ENCODE data around the gene TP53. TPM values are rescaled to one million over a fixed set of nuclear protein-coding genes. Genes with fewer than 3 reads are reported as not detected.
"Not testable (repeated sequence)": the region's sequence is repeated elsewhere in the genome, so short reads cannot be mapped to it uniquely, and the experiment has no call there.

TP53 gene
- total RNA-seq, 4 donors from 2014 or later: 27.9 to 49.7 (median 31.7) TPM

DNA sequence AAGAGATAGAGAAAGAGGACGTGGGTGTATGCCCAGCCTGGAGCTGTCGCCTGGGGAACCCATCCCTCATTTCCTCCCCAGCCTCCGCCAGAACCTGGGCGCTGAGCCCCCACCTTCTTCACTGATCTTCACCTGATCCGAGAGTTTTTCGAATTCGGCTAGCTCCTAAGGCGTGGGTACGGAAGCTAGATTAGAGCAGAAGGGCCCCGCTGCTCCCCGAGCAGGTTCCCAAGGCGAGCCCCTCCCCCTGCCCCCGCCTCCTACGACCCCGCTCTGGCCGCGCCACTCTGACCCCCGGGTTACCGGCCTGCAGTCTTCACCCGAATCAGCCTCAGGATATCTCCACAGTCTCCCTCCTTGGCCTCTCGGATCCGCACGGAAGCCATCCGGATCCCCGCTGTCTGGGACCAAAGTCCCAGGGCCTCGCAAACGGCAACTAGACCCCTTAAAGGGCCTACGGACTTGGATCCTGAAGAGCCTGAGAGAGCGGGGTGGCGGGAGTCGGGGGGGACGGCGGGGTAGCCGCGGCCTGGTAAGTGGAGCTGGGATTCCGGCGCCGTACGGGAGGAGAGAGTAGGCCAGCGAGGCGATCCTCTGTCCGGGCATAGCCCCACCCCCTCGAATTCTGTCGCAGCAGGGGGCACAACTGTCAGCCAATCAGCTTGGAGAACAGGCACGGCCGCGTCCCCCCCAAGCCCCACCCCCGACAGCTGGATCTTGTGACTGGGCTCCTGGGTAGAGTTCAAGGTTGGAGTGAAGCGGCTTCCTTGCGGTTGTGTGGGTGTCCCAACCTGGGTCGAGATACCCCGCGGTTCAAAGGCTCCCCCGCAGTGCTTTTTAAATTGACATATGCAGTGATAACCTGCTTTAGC lies 59.8 kb downstream of the TP53 start, which contains the start of gene SAT2:
TSS of gene SAT2 (minus strand) at position 572 of the 872 bp plus-strand sequence. CDS start at position 386, 186 bp downstream.
- Histone ChIP-seq H3K27me3 (no peaks in the 10 kb centered on the region), H3K36me3 (no peaks in the 10 kb centered on the region), H3K9me3 (no peaks in the 10 kb centered on the region), H3K4me1 (peaks cover 12 to 16% (median 15%) of the 10 kb centered on the region in 4 donors), H3K4me3 (peak within 1 kb of the TSS; percentile 70 to 88 (median 82)), H3K27ac (peak within 1 kb of the TSS; percentile 91 to 96 (median 93))
- 0% methylated on average over 41 of the region's 54 CpGs; no CpG with 5 or more reads in 1 of the 2 donors for WGBS, 2 donors (ENCODE audit: low coverage in 1 of 2)
- intact Hi-C loops (cut with DNase I; ENCODE audit: low total_unique reads): no loop called here
- DNase-seq: peak; percentile 95
- in situ Hi-C loops (cut with MboI; ENCODE audit: low pct_ligation_motif_present in 1 of 4, low pct_unique_long_range_greater_than_20kb in 1 of 4, low sequenced_read_pairs in 3 of 4): no loop called here
- TF ChIP-seq, protein P1, sequence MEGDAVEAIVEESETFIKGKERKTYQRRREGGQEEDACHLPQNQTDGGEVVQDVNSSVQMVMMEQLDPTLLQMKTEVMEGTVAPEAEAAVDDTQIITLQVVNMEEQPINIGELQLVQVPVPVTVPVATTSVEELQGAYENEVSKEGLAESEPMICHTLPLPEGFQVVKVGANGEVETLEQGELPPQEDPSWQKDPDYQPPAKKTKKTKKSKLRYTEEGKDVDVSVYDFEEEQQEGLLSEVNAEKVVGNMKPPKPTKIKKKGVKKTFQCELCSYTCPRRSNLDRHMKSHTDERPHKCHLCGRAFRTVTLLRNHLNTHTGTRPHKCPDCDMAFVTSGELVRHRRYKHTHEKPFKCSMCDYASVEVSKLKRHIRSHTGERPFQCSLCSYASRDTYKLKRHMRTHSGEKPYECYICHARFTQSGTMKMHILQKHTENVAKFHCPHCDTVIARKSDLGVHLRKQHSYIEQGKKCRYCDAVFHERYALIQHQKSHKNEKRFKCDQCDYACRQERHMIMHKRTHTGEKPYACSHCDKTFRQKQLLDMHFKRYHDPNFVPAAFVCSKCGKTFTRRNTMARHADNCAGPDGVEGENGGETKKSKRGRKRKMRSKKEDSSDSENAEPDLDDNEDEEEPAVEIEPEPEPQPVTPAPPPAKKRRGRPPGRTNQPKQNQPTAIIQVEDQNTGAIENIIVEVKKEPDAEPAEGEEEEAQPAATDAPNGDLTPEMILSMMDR (IDR thresholded peaks at IDR 0.05): no peak
- TF ChIP-seq POLR2AphosphoS5 (IDR thresholded peaks at IDR 0.05): peak; percentile 75 to 90 (median 86)
- peak; percentile 86 for TF ChIP-seq POLR2A (IDR thresholded peaks at IDR 0.05)
- TF ChIP-seq EP300 (IDR thresholded peaks at IDR 0.05; ENCODE audit: low read depth): no peak

DNA sequence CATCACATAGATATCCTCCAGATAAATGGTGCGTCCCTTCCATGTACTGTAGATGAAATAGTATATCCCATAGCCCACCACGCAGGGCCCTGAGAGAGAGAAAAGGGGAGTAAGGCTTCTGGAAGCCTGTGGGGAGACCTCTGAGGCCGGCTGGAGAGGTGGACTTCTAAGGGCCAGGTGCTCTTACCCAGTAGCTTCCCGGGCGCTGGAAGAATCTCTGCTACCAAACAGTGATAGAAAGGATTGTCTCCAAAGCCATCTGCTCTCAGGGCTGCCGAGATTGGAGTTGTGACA lies 60.4 kb downstream of the TP53 start:
- in situ Hi-C loops (cut with MboI; ENCODE audit: low pct_ligation_motif_present in 1 of 4, low pct_unique_long_range_greater_than_20kb in 1 of 4, low sequenced_read_pairs in 3 of 4) (no loop called here), intact Hi-C loops (cut with DNase I; ENCODE audit: low total_unique reads) (no loop called here)
- no peaks in the 10 kb centered on the region for H3K27me3 ChIP-seq
- no peaks in the 10 kb centered on the region for H3K9me3 ChIP-seq
- 20% methylated on average over 6 of the region's 6 CpGs; no CpG with 5 or more reads in 1 of the 2 donors for WGBS, 2 donors (ENCODE audit: low coverage in 1 of 2)
- peak overlapping the region; percentile 70 to 88 (median 82) for H3K4me3 ChIP-seq
- no peak for DNase-seq
- TF ChIP-seq POLR2A (IDR thresholded peaks at IDR 0.05) (no peak), POLR2AphosphoS5 (IDR thresholded peaks at IDR 0.05) (no peak), EP300 (IDR thresholded peaks at IDR 0.05; ENCODE audit: low read depth) (no peak)
- TF ChIP-seq, protein P1 (IDR thresholded peaks at IDR 0.05): no peak
- peak overlapping the region; percentile 91 to 96 (median 93) for H3K27ac ChIP-seq
- peaks cover 12 to 16% (median 15%) of the 10 kb centered on the region in 4 donors for H3K4me1 ChIP-seq
- H3K36me3 ChIP-seq: no peaks in the 10 kb centered on the region

DNA sequence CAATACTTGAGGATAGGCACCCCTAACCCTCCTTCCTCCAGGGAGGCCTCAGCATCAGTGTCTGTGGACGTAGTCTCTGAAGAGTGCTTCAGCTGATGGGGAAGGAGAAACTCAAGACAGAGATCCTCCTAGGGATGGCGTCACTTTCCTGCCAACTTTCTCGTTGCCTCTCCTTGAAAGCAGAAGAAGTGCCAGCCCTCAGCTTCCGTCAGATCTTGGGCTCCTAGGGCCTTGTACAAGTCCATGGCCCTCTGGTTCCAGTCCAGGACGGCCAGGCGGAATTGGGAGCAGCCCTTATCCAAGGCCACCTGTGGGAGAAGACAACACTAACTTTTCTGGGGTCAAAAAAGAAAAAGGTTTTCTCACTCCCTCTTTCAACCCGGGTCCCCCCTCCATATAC lies 61.0 kb downstream of the TP53 start:
- intact Hi-C loops (cut with DNase I; ENCODE audit: low total_unique reads) (no loop called here), in situ Hi-C loops (cut with MboI; ENCODE audit: low pct_ligation_motif_present in 1 of 4, low pct_unique_long_range_greater_than_20kb in 1 of 4, low sequenced_read_pairs in 3 of 4) (no loop called here)
- H3K36me3 ChIP-seq: no peaks in the 10 kb centered on the region
- H3K27ac ChIP-seq: peak overlapping the region in 2 of 4 donors; percentile 91 to 92
- 76 to 97% methylated on average over 3 to 7 of the region's 7 CpGs for WGBS, 2 donors (ENCODE audit: low coverage in 1 of 2)
- peak overlapping the region in 1 of 4 donors; percentile 70 for H3K4me3 ChIP-seq
- DNase-seq: no peak
- no peaks in the 10 kb centered on the region for H3K27me3 ChIP-seq
- H3K4me1 ChIP-seq: peaks cover 12 to 16% (median 15%) of the 10 kb centered on the region in 4 donors
- TF ChIP-seq POLR2A (IDR thresholded peaks at IDR 0.05) (no peak), POLR2AphosphoS5 (IDR thresholded peaks at IDR 0.05) (no peak), EP300 (IDR thresholded peaks at IDR 0.05; ENCODE audit: low read depth) (no peak)
- TF ChIP-seq, protein P1 (IDR thresholded peaks at IDR 0.05): no peak
- no peaks in the 10 kb centered on the region for H3K9me3 ChIP-seq

DNA sequence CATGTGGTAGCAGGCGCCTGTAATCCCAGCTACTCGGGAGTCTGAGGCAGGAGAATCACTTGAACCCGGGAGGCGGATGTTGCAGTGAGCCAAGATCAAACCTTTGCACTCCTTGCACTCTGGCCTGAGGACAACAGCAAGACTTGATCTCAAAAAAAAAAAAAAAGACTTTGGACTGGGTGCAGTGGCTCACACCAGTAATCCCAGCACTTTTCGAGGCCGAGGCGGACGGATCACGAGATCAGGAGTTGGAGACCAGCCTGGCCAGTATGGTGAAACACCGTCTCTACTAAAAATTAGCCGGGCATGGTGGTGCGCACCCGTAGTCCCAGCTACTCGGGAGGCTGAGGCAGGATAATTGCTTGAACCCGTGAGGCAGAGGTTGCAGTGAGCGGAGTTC lies 61.5 kb downstream of the TP53 start:
- H3K36me3 ChIP-seq; DNase-seq; H3K4me3 ChIP-seq; intact Hi-C loops (cut with DNase I; ENCODE audit: low total_unique reads); in situ Hi-C loops (cut with MboI; ENCODE audit: low pct_ligation_motif_present in 1 of 4, low pct_unique_long_range_greater_than_20kb in 1 of 4, low sequenced_read_pairs in 3 of 4); H3K9me3 ChIP-seq; H3K27me3 ChIP-seq; H3K27ac ChIP-seq: not testable (repeated sequence)
- peaks cover 12 to 16% (median 15%) of the 10 kb centered on the region in 4 donors for H3K4me1 ChIP-seq
- 96 to 100% methylated on average over 1 to 16 of the region's 16 CpGs for WGBS, 2 donors (ENCODE audit: low coverage in 1 of 2)

Measured in transverse colon (tissue), 4 donors.